Chondrocyte (in vitro differentiated cells): ENCODE measurements around the gene IFIT2. TPM values are rescaled to one million over a fixed set of nuclear protein-coding genes. Genes with fewer than 3 reads are reported as not detected.
A peak's percentile ranks its signal among the peaks of the same experiment; 100 is the strongest.
"Not testable (repeated sequence)": the region's sequence is repeated elsewhere in the genome, so short reads cannot be mapped to it uniquely, and the experiment has no call there.

ENCODE experiments used
- DNase-seq: peaks from one replicate; pipeline ENCODE4 v3.0.0; 2021; ENCODE audit warnings: mixed read lengths, low spot score
- H3K27ac Mint-ChIP-seq: one replicate; pipeline ENCODE4 v1.8.0; 2021; ENCODE audit warnings: mild to moderate bottlenecking, moderate library complexity, mixed read lengths; ENCODE audit not compliant: unreplicated experiment
- H3K27me3 Mint-ChIP-seq: 2 replicates; pipeline ENCODE4 v1.8.0; 2021; ENCODE audit warnings: low read depth, mixed read lengths
- H3K36me3 Mint-ChIP-seq: 2 replicates; pipeline ENCODE4 v1.8.0; 2021; ENCODE audit warnings: low read depth, mixed read lengths
- H3K4me1 Mint-ChIP-seq: 2 replicates; pipeline ENCODE4 v1.8.0; 2021; ENCODE audit warnings: low read depth, mild to moderate bottlenecking, mixed read lengths
- H3K4me3 Mint-ChIP-seq: one replicate; pipeline ENCODE4 v1.8.0; 2021; ENCODE audit warnings: mild to moderate bottlenecking, moderate library complexity, mixed read lengths; ENCODE audit not compliant: unreplicated experiment
- H3K9me3 Mint-ChIP-seq: 2 replicates; pipeline ENCODE4 v1.8.0; 2021; ENCODE audit warnings: low read depth, mixed read lengths
- CTCF ChIP-seq: fragments of 200-600 bp; sonication (generic); IDR thresholded peaks from 2 replicates; pipeline ENCODE4 v1.5.0; 2021; ENCODE audit warnings: antibody characterized with exemption, mild to moderate bottlenecking, moderate library complexity
- total RNA-seq: library from RNA; stranded (reverse); gene quantifications from 3 replicates; pipeline ENCODE4 v1.2.1, GENCODE V29; 2021

The IFIT2 gene
- total RNA-seq, 1 donor from 2014 or later = 3.3 TPM

GRCh38 chr10:89314676-89315075 is 12.8 kb downstream of the IFIT2 start:
- Mint-ChIP-seq H3K4me1 (no peaks in the 10 kb centered on the region), H3K27ac (no peak overlapping the region), H3K4me3 (no peak overlapping the region), H3K9me3 (peaks cover 10% of the 10 kb centered on the region), H3K27me3 (no peaks in the 10 kb centered on the region), H3K36me3 (peaks cover 3% of the 10 kb centered on the region)
- no peak for DNase-seq
- no peak for TF ChIP-seq CTCF

- not testable (repeated sequence) for H3K27ac Mint-ChIP-seq, H3K9me3 Mint-ChIP-seq, H3K4me3 Mint-ChIP-seq
Observed at GRCh38 chr10:89318047-89318446, 16.2 kb downstream of the IFIT2 start.

DNA sequence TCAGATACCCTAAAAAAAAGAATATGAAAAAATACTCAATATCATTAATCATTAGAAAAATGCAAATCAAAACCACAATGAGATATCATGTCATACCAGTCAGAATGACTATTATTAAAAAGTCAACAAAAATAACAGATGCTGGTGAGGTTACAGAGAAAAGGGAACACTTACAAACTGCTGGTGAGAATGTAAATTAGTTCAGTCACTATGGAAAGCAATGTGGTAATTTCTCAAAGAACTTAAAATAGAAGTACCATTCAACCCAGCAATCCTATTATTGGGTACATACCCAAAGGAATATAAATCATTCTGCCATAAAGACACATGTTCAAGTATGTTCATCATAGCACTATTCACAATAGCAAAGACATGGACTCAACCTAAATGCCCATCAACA is 23.2 kb downstream of the IFIT2 start:
- H3K36me3 Mint-ChIP-seq, H3K4me3 Mint-ChIP-seq, DNase-seq, H3K9me3 Mint-ChIP-seq, H3K27me3 Mint-ChIP-seq, H3K27ac Mint-ChIP-seq: not testable (repeated sequence)
- peaks cover 22% of the 10 kb centered on the region for H3K4me1 Mint-ChIP-seq

More at GRCh38 chr10:89318047-89318446, 16.2 kb downstream of the IFIT2 start:
- H3K27me3 Mint-ChIP-seq, H3K36me3 Mint-ChIP-seq, H3K4me1 Mint-ChIP-seq, DNase-seq: not testable (repeated sequence)

DNA sequence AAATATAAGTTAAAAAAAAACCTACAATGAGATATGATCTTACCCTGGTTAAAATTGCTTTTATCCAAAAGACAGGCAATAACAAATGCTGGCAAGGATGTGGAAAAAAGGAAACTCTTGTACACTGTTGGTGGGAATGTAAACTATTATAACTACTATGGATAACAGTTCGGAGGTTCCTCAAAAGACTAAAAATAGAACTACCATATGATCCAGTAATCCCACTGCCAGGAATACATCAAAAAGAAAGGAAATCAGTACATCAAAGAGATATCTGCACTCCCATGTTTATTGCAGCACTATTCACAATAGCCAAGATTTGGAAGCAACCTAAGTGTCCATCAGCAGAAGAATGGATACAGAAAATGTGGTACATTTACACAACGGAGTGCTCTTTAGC is 24.0 kb downstream of the IFIT2 start:
- H3K36me3 Mint-ChIP-seq, H3K27ac Mint-ChIP-seq, DNase-seq, H3K4me3 Mint-ChIP-seq, H3K27me3 Mint-ChIP-seq, H3K9me3 Mint-ChIP-seq: not testable (repeated sequence)
- H3K4me1 Mint-ChIP-seq = peaks cover 25% of the 10 kb centered on the region

GRCh38 chr10:89327803-89328441 is 26.1 kb downstream of the IFIT2 start, which contains the start of gene IFIT3:
IFIT3 (plus strand) TSS chr10:89327997; CDS start chr10:89328074, 77 bp downstream.
- peak; percentile 35 for TF ChIP-seq CTCF
- H3K27me3 Mint-ChIP-seq = no peaks in the 10 kb centered on the region
- peak within 1 kb of the TSS; percentile 86 for H3K4me3 Mint-ChIP-seq
- peaks cover 41% of the 10 kb centered on the region for H3K4me1 Mint-ChIP-seq
- H3K27ac Mint-ChIP-seq = peak within 1 kb of the TSS; percentile 100
- H3K9me3 Mint-ChIP-seq = peaks cover 3% of the 10 kb centered on the region
- H3K36me3 Mint-ChIP-seq = no peaks in the 10 kb centered on the region
- DNase-seq = no peak

- no peak for DNase-seq
- Mint-ChIP-seq H3K4me3 (no peak overlapping the region), H3K27ac (no peak overlapping the region), H3K36me3 (no peaks in the 10 kb centered on the region), H3K27me3 (no peaks in the 10 kb centered on the region), H3K9me3 (peaks cover 3% of the 10 kb centered on the region), H3K4me1 (peaks cover 53% of the 10 kb centered on the region)
- no peak for TF ChIP-seq CTCF
Observed at GRCh38 chr10:89329151-89329550, 27.3 kb downstream of the IFIT2 start.

DNA sequence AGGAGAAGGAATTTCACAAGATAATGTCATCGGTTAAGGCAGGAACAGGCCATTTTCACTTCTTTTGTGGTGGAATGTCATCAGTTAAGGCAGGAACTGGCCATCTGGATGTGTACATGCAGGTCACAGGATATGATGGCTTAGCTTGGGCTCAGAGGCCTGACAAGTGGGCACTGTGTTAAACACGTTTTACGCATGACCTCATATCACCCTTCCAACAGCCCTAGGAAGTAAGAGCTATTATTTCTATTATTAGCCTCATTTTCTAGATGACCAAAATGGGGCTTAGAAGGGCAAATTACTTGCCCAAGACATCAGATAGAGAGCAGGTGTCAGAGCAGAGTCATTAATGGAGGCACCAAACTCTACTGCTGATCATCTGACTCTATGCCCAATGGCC is 28.2 kb downstream of the IFIT2 start:
- not testable (repeated sequence) for H3K27me3 Mint-ChIP-seq, H3K9me3 Mint-ChIP-seq, H3K36me3 Mint-ChIP-seq, H3K4me3 Mint-ChIP-seq, DNase-seq, H3K27ac Mint-ChIP-seq
- H3K4me1 Mint-ChIP-seq = peaks cover 54% of the 10 kb centered on the region
